GM23338 (cell line): Measurements from ENCODE around the gene RNF31. TPM values are rescaled to one million over a fixed set of nuclear protein-coding genes. Genes with fewer than 3 reads are reported as not detected.

Experiments used
- CREB1 ChIP-seq: fragments of 250-450 bp; sonication (Bioruptor Pico); IDR thresholded peaks from 2 replicates; pipeline ENCODE4 v1.5.0; 2020; ENCODE audit warnings: low read depth, mild to moderate bottlenecking, moderate library complexity
- EZH2 ChIP-seq: fragments of 200-600 bp; sonication (generic); IDR thresholded peaks from one replicate; pipeline ENCODE4 v1.8.0; 2017; ENCODE audit warnings: antibody characterized with exemption, mild to moderate bottlenecking, low read depth; ENCODE audit not compliant: unreplicated experiment
- EZH2phosphoT487 ChIP-seq: fragments of 200-600 bp; sonication (generic); IDR thresholded peaks from one replicate; pipeline ENCODE4 v1.8.1; 2018; ENCODE audit warnings: antibody characterized with exemption; ENCODE audit not compliant: unreplicated experiment
- NANOG ChIP-seq: IDR thresholded peaks from 2 replicates; pipeline ENCODE4 v1.6.1; 2016; ENCODE audit warnings: antibody characterized with exemption, borderline replicate concordance
- POLR2AphosphoS5 ChIP-seq: IDR thresholded peaks from 2 replicates; pipeline ENCODE4 v1.6.1; 2016; ENCODE audit warnings: antibody characterized with exemption, low read depth
- STAT1 ChIP-seq: IDR thresholded peaks from one replicate; pipeline ENCODE4 v1.6.1; 2016; ENCODE audit warnings: antibody characterized with exemption; ENCODE audit not compliant: unreplicated experiment
- ZNF114 ChIP-seq: fragments of 250-450 bp; sonication (Bioruptor Pico); IDR thresholded peaks from 2 replicates; pipeline ENCODE4 v1.5.0; 2020; ENCODE audit warnings: mild to moderate bottlenecking, moderate library complexity
- polyA plus RNA-seq: library from polyadenylated mRNA; unstranded; fragments of >200 nt; fragmentation: Nextera tagmentation; extraction: Ambion mirVana; gene quantifications from 2 replicates; pipeline ENCODE4 v1.2.1, GENCODE V29; 2016
- total RNA-seq: library from RNA; depleted of rRNA; stranded (reverse); fragments of >200 nt; shearing (Covaris generic); gene quantifications from 2 replicates; pipeline ENCODE4 v1.2.3, GENCODE V29; 2014
- TF ChIP-seq, protein P1 (sequence below): fragments of 250-450 bp; sonication (Bioruptor Pico); IDR thresholded peaks from 2 replicates; pipeline ENCODE4 v1.5.0; 2020; ENCODE audit warnings: mild to moderate bottlenecking, moderate library complexity
- TF ChIP-seq, protein P2 (sequence below): IDR thresholded peaks from 2 replicates; pipeline ENCODE4 v1.6.1; 2016; ENCODE audit warnings: antibody characterized with exemption
- TF ChIP-seq, protein P3 (sequence below), 2 experiments: fragments of 200-600 bp in 1 of 2; sonication (generic) in 1 of 2; conservative IDR thresholded peaks; 2 replicates each; pipeline versions ENCODE4 v1.5.1 to v1.6.1; 2016 to 2017; ENCODE audit warnings: antibody characterized with exemption in 2 of 2, low read depth in 2 of 2, mild to moderate bottlenecking in 2 of 2, moderate library complexity in 1 of 2

The RNF31 gene
- total and polyA plus RNA-seq, 2 experiments from 2014 or later = 54.8 to 87.4 TPM

DNA sequence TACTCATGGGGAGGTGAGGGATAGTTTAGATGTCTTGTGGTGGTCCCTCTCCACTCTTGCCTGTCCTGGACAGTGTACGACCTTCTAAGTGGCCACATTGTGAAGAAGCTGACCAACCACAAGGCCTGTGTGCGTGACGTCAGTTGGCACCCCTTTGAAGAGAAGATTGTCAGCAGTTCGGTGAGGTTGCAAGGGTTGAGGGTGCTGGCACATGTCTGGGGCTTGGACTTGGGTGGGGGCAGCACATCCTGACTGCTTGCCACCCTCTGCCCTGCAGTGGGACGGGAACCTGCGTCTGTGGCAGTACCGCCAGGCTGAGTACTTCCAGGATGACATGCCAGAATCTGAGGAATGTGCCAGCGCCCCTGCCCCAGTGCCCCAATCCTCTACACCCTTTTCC lies 24.4 kb upstream of the RNF31 start (continued):
- TF ChIP-seq, protein P1, sequence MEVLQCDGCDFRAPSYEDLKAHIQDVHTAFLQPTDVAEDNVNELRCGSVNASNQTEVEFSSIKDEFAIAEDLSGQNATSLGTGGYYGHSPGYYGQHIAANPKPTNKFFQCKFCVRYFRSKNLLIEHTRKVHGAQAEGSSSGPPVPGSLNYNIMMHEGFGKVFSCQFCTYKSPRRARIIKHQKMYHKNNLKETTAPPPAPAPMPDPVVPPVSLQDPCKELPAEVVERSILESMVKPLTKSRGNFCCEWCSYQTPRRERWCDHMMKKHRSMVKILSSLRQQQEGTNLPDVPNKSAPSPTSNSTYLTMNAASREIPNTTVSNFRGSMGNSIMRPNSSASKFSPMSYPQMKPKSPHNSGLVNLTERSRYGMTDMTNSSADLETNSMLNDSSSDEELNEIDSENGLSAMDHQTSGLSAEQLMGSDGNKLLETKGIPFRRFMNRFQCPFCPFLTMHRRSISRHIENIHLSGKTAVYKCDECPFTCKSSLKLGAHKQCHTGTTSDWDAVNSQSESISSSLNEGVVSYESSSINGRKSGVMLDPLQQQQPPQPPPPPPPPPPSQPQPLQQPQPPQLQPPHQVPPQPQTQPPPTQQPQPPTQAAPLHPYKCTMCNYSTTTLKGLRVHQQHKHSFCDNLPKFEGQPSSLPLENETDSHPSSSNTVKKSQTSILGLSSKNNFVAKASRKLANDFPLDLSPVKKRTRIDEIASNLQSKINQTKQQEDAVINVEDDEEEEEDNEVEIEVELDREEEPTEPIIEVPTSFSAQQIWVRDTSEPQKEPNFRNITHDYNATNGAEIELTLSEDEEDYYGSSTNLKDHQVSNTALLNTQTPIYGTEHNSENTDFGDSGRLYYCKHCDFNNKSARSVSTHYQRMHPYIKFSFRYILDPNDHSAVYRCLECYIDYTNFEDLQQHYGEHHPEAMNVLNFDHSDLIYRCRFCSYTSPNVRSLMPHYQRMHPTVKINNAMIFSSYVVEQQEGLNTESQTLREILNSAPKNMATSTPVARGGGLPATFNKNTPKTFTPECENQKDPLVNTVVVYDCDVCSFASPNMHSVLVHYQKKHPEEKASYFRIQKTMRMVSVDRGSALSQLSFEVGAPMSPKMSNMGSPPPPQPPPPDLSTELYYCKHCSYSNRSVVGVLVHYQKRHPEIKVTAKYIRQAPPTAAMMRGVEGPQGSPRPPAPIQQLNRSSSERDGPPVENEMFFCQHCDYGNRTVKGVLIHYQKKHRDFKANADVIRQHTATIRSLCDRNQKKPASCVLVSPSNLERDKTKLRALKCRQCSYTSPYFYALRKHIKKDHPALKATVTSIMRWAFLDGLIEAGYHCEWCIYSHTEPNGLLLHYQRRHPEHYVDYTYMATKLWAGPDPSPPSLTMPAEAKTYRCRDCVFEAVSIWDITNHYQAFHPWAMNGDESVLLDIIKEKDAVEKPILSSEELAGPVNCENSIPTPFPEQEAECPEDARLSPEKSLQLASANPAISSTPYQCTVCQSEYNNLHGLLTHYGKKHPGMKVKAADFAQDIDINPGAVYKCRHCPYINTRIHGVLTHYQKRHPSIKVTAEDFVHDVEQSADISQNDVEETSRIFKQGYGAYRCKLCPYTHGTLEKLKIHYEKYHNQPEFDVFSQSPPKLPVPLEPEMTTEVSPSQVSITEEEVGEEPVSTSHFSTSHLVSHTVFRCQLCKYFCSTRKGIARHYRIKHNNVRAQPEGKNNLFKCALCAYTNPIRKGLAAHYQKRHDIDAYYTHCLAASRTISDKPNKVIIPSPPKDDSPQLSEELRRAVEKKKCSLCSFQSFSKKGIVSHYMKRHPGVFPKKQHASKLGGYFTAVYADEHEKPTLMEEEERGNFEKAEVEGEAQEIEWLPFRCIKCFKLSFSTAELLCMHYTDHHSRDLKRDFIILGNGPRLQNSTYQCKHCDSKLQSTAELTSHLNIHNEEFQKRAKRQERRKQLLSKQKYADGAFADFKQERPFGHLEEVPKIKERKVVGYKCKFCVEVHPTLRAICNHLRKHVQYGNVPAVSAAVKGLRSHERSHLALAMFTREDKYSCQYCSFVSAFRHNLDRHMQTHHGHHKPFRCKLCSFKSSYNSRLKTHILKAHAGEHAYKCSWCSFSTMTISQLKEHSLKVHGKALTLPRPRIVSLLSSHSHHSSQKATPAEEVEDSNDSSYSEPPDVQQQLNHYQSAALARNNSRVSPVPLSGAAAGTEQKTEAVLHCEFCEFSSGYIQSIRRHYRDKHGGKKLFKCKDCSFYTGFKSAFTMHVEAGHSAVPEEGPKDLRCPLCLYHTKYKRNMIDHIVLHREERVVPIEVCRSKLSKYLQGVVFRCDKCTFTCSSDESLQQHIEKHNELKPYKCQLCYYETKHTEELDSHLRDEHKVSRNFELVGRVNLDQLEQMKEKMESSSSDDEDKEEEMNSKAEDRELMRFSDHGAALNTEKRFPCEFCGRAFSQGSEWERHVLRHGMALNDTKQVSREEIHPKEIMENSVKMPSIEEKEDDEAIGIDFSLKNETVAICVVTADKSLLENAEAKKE (CRISPR knock-in tag) = no peak
- TF ChIP-seq CREB1 (no peak), NANOG (no peak), POLR2AphosphoS5 (no peak), STAT1 (no peak), ZNF114 (CRISPR knock-in tag) (no peak), EZH2phosphoT487 (no peak), EZH2 (no peak)
- TF ChIP-seq, protein P2, sequence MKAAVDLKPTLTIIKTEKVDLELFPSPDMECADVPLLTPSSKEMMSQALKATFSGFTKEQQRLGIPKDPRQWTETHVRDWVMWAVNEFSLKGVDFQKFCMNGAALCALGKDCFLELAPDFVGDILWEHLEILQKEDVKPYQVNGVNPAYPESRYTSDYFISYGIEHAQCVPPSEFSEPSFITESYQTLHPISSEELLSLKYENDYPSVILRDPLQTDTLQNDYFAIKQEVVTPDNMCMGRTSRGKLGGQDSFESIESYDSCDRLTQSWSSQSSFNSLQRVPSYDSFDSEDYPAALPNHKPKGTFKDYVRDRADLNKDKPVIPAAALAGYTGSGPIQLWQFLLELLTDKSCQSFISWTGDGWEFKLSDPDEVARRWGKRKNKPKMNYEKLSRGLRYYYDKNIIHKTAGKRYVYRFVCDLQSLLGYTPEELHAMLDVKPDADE = no peak
- TF ChIP-seq, protein P3, sequence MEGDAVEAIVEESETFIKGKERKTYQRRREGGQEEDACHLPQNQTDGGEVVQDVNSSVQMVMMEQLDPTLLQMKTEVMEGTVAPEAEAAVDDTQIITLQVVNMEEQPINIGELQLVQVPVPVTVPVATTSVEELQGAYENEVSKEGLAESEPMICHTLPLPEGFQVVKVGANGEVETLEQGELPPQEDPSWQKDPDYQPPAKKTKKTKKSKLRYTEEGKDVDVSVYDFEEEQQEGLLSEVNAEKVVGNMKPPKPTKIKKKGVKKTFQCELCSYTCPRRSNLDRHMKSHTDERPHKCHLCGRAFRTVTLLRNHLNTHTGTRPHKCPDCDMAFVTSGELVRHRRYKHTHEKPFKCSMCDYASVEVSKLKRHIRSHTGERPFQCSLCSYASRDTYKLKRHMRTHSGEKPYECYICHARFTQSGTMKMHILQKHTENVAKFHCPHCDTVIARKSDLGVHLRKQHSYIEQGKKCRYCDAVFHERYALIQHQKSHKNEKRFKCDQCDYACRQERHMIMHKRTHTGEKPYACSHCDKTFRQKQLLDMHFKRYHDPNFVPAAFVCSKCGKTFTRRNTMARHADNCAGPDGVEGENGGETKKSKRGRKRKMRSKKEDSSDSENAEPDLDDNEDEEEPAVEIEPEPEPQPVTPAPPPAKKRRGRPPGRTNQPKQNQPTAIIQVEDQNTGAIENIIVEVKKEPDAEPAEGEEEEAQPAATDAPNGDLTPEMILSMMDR (conservative IDR thresholded peaks at IDR 0.05; ENCODE audit: low read depth in 2 of 2) = no peak
